IMR-90 (cell line): ENCODE data around the gene ADCY1. TPM values are rescaled to one million over a fixed set of nuclear protein-coding genes. Genes with fewer than 3 reads are reported as not detected.

ENCODE experiments used
- ATAC-seq: fragments of 200-7000 bp; cut with Tn5 transposase; 2 replicates; pipeline ENCODE4 v1.9.1; 2020; ENCODE audit warnings: low read depth, mild to moderate bottlenecking, moderate library complexity
- BruUV-seq: library from RNA; stranded (reverse); fragments of 400-500 nt; replicated peaks from 2 replicates; lab custom pipeline; 2021; lab: Mats Ljungman, UMichigan
- CTCF ChIA-PET: fragments of 300-600 bp; formaldehyde crosslinking; extraction: SDS; loops from one replicate; lab custom pipeline; 2021; ENCODE audit warnings: antibody characterized with exemption; lab: Yijun Ruan, JAX
- POLR2A ChIA-PET: fragments of 300-600 bp; sonication (Branson Sonifier 250); formaldehyde crosslinking; loops from one replicate; lab custom pipeline; 2022; ENCODE audit warnings: antibody characterized with exemption; ENCODE audit not compliant: unreplicated experiment; lab: Charles Lee
- DNase-seq: peaks from one replicate; pipeline ENCODE4 v3.0.0; 2013
- H2AFZ ChIP-seq: replicated peaks from 2 replicates; pipeline ENCODE3; 2013; ENCODE audit warnings: low read length, mild to moderate bottlenecking; ENCODE audit not compliant: poor library complexity
- H2AK5ac ChIP-seq: 2 replicates; pipeline ENCODE4 v1.6.1; 2013; ENCODE audit warnings: low read depth, low read length, inconsistent platforms
- H2AK9ac ChIP-seq: replicated peaks from 2 replicates; pipeline ENCODE3; 2013; ENCODE audit warnings: mild to moderate bottlenecking, low read depth, low read length, moderate library complexity; ENCODE audit not compliant: poor library complexity
- H2BK120ac ChIP-seq: 2 replicates; pipeline ENCODE4 v1.6.1; 2013; ENCODE audit warnings: low read depth, low read length, inconsistent platforms
- H2BK15ac ChIP-seq: 3 replicates; pipeline ENCODE4 v1.6.1; 2013; ENCODE audit warnings: low read depth, low read length, inconsistent platforms
- H2BK20ac ChIP-seq: 2 replicates; pipeline ENCODE4 v1.6.1; 2013; ENCODE audit warnings: low read depth, mild to moderate bottlenecking, inconsistent platforms, low read length, moderate library complexity
- H2BK5ac ChIP-seq: 2 replicates; pipeline ENCODE4 v1.6.1; 2013; ENCODE audit warnings: mild to moderate bottlenecking, low read depth, low read length, inconsistent platforms; ENCODE audit not compliant: poor library complexity, severe bottlenecking
- H3K14ac ChIP-seq: replicated peaks from 2 replicates; pipeline ENCODE4 v1.6.1; 2013; ENCODE audit warnings: low read depth, low read length, inconsistent platforms
- H3K18ac ChIP-seq: 2 replicates; pipeline ENCODE4 v1.6.1; 2013; ENCODE audit warnings: low read depth, low read length, control low read depth
- H3K23ac ChIP-seq: 2 replicates; pipeline ENCODE4 v1.6.1; 2013; ENCODE audit warnings: low read depth, low read length, inconsistent platforms
- H3K27ac ChIP-seq: 2 replicates; pipeline ENCODE4 v1.5.1; 2013; ENCODE audit warnings: mild to moderate bottlenecking, control low read depth, low read length; ENCODE audit not compliant: insufficient read depth
- H3K27me3 ChIP-seq: 2 replicates; pipeline ENCODE4 v1.6.1; 2013; ENCODE audit warnings: low read length; ENCODE audit not compliant: control insufficient read depth, insufficient read depth
- H3K36me3 ChIP-seq: 2 replicates; pipeline ENCODE4 v1.6.1; 2013; ENCODE audit warnings: low read length, mixed read lengths; ENCODE audit not compliant: control insufficient read depth, insufficient read depth
- H3K4ac ChIP-seq: 2 replicates; pipeline ENCODE4 v1.6.1; 2013; ENCODE audit warnings: low read depth, low read length, inconsistent platforms
- H3K4me1 ChIP-seq: 2 replicates; pipeline ENCODE4 v1.6.1; 2013; ENCODE audit warnings: low read length, mixed read lengths; ENCODE audit not compliant: control insufficient read depth, insufficient read depth
- H3K4me2 ChIP-seq: 2 replicates; pipeline ENCODE4 v1.6.1; 2013; ENCODE audit warnings: low read depth, mild to moderate bottlenecking, control low read depth, low read length, moderate library complexity
- H3K4me3 ChIP-seq: 2 replicates; pipeline ENCODE4 v1.5.1; 2013; ENCODE audit warnings: low read depth, mild to moderate bottlenecking, control low read depth, low read length, moderate library complexity; ENCODE audit not compliant: insufficient read depth
- H3K56ac ChIP-seq: 2 replicates; pipeline ENCODE4 v1.6.1; 2013; ENCODE audit warnings: low read length, inconsistent platforms; ENCODE audit not compliant: insufficient read depth; ENCODE audit errors: extremely low read depth
- H3K79me1 ChIP-seq, 2 experiments: 2 replicates each; pipeline ENCODE4 v1.6.1; 2013; ENCODE audit warnings: low read length in 2 of 2, inconsistent platforms in 1 of 2, low read depth in 1 of 2
- H3K9ac ChIP-seq: 2 replicates; pipeline ENCODE4 v1.6.1; 2013; ENCODE audit warnings: low read depth, low read length, control low read depth
- H3K9me1 ChIP-seq: 2 replicates; pipeline ENCODE4 v1.6.1; 2013; ENCODE audit warnings: low read length, inconsistent platforms; ENCODE audit not compliant: insufficient read depth
- H3K9me3 ChIP-seq: 2 replicates; pipeline ENCODE4 v1.6.1; 2013; ENCODE audit warnings: low read length; ENCODE audit not compliant: control insufficient read depth, insufficient read depth
- H4K20me1 ChIP-seq: 2 replicates; pipeline ENCODE4 v1.6.1; 2013; ENCODE audit warnings: low read length, inconsistent platforms; ENCODE audit not compliant: insufficient read depth
- H4K5ac ChIP-seq: 2 replicates; pipeline ENCODE4 v1.6.1; 2013; ENCODE audit warnings: mild to moderate bottlenecking, low read depth, low read length, control low read depth
- H4K8ac ChIP-seq, 2 experiments: 2 replicates each; pipeline ENCODE4 v1.6.1; 2013; ENCODE audit warnings: low read depth in 2 of 2, low read length in 2 of 2, control low read depth in 1 of 2, inconsistent platforms in 1 of 2
- H4K91ac ChIP-seq: 2 replicates; pipeline ENCODE4 v1.6.1; 2013; ENCODE audit warnings: low read depth, low read length, inconsistent platforms; ENCODE audit not compliant: insufficient read depth
- BHLHE40 ChIP-seq: fragments of 150-350 bp; IDR thresholded peaks from 2 replicates; pipeline ENCODE4 v1.6.1; 2016; ENCODE audit warnings: mild to moderate bottlenecking, low read depth, low read length
- ELK1 ChIP-seq: fragments of 150-350 bp; IDR thresholded peaks from 2 replicates; pipeline ENCODE4 v1.6.1; 2016; ENCODE audit warnings: low read depth, mild to moderate bottlenecking, low read length, moderate library complexity, borderline replicate concordance
- FOS ChIP-seq: fragments of 150-350 bp; IDR thresholded peaks from 2 replicates; pipeline ENCODE4 v1.6.1; 2016; ENCODE audit warnings: low read depth, low read length
- MAZ ChIP-seq: IDR thresholded peaks from 2 replicates; pipeline ENCODE4 v1.6.1; 2012; ENCODE audit warnings: low read depth, mild to moderate bottlenecking, low read length, improper control_type of control experiment, moderate library complexity, borderline replicate concordance
- MXI1 ChIP-seq: IDR thresholded peaks from 2 replicates; pipeline ENCODE4 v1.6.1; 2012; ENCODE audit warnings: low read depth, mild to moderate bottlenecking, low read length, moderate library complexity, borderline replicate concordance
- NFE2L2 ChIP-seq: fragments of 150-350 bp; IDR thresholded peaks from 2 replicates; pipeline ENCODE4 v1.6.1; 2016; ENCODE audit warnings: low read depth, mild to moderate bottlenecking, low read length
- POLR2A ChIP-seq: IDR thresholded peaks from 2 replicates; pipeline ENCODE4 v1.6.1; 2012; ENCODE audit warnings: mild to moderate bottlenecking, low read depth, low read length
- RCOR1 ChIP-seq: IDR thresholded peaks from 2 replicates; pipeline ENCODE4 v1.6.1; 2012; ENCODE audit warnings: mild to moderate bottlenecking, low read length, improper control_type of control experiment; ENCODE audit not compliant: insufficient replicate concordance
- RFX5 ChIP-seq: IDR thresholded peaks from 2 replicates; pipeline ENCODE4 v1.8.0; 2012; ENCODE audit warnings: low read depth, mild to moderate bottlenecking, low read length, moderate library complexity
- SMC3 ChIP-seq: fragments of 150-350 bp; IDR thresholded peaks from 2 replicates; pipeline ENCODE4 v1.6.1; 2016; ENCODE audit warnings: low read depth, mild to moderate bottlenecking, antibody characterized with exemption, low read length, moderate library complexity
- WGBS, 2 experiments: methylation state at CpG; one replicate each; pipeline versions ENCODE4 v1.1.5 to v1.1.7; 2013; ENCODE audit warnings: missing lambda C conversion rate in 2 of 2; ENCODE audit not compliant: insufficient read length in 1 of 2; ENCODE audit errors: extremely low coverage in 2 of 2; 5-methylcytosine and 5-hydroxymethylcytosine counted together
- dilution Hi-C: fragments of 300-500 bp; cut with HindIII; formaldehyde crosslinking; loops from one replicate; pipeline ENCODE4 v1.14.3; 2018; ENCODE audit warnings: low sequenced_read_pairs; ENCODE audit not compliant: unreplicated experiment
- in situ Hi-C: fragments of 300-500 bp; cut with MboI; formaldehyde crosslinking; loops from 3 replicates; pipeline ENCODE4 v1.14.3; 2019; ENCODE audit warnings: low sequenced_read_pairs, inconsistent platforms, mixed read lengths
- intact Hi-C: fragments of 100-400 bp; cut with micrococcal nuclease; formaldehyde crosslinking; loops from 2 replicates; pipeline ENCODE4 v1.10.0; 2022
- polyA plus RNA-seq, 3 experiments: library from polyadenylated mRNA; depleted of rRNA; stranded (reverse); fragments of >200 nt; gene quantifications; 2 replicates each; pipeline ENCODE4 v1.2.3, GENCODE V29; 2012; ENCODE audit warnings: low replicate concordance in 1 of 3
- total RNA-seq: library from RNA; depleted of rRNA; stranded (reverse); fragments of >200 nt; gene quantifications from 2 replicates; pipeline ENCODE4 v1.2.3, GENCODE V29; 2012

The ADCY1 gene
- total and polyA plus RNA-seq, 2 of the 4 experiments (the other 2 are of a cell fraction) = 0.18 to 0.24 TPM

- Histone ChIP-seq H3K4me3 (no peak overlapping the region), H3K23ac (no peak overlapping the region), H3K4me1 (no peaks in the 10 kb centered on the region), H3K9me3 (no peaks in the 10 kb centered on the region), H2AK5ac (no peak overlapping the region; the same call in 1 of the 2 replicates), H3K36me3 (no peaks in the 10 kb centered on the region), H3K4ac (no peak overlapping the region), H4K20me1 (no peaks in the 10 kb centered on the region), H2BK120ac (no peak overlapping the region), H4K8ac (no peak overlapping the region), H4K5ac (no peak overlapping the region), H3K14ac (no peak overlapping the region), H3K9ac (no peak overlapping the region), H3K79me1 (no peaks in the 10 kb centered on the region), H2AFZ (no peak overlapping the region), H3K56ac (no peak overlapping the region), H3K9me1 (no peaks in the 10 kb centered on the region), H2BK15ac (no peak overlapping the region), H2BK5ac (no peak overlapping the region), H3K4me2 (no peak overlapping the region), H3K27me3 (peaks cover 20% of the 10 kb centered on the region), H2BK20ac (no peak overlapping the region), H3K27ac (no peak overlapping the region), H2AK9ac (no peak overlapping the region), H4K91ac (no peak overlapping the region), H3K18ac (no peak overlapping the region)
- intact Hi-C loops (no loop called here), dilution Hi-C loops (no loop called here), in situ Hi-C loops (no loop called here)
- TF ChIP-seq RFX5 = no peak
- no peak for TF ChIP-seq POLR2A
- no peak for TF ChIP-seq RCOR1
- TF ChIP-seq MAZ = no peak
- TF ChIP-seq ELK1 = no peak
- TF ChIP-seq SMC3 = no peak
- TF ChIP-seq BHLHE40 = no peak
- no peak for TF ChIP-seq FOS
- no peak for TF ChIP-seq MXI1
- TF ChIP-seq NFE2L2 = no peak
- ATAC-seq = no peak
- POLR2A ChIA-PET = no interaction called here
- no TSS peak for BruUV-seq
- DNase-seq = no peak
- CTCF ChIA-PET = no interaction called here
- 64% methylated on average over 4 of the region's 13 CpGs; no CpG with 5 or more reads in 1 of the 2 experiments for WGBS, 2 experiments
Measured at GRCh38 chr7:45703911-45704682, 129.9 kb downstream of the ADCY1 start.
